Activated CD8-positive, alpha-beta memory T cell treated with anti-CD3 and anti-CD28 coated beads for 1 hour (primary cell): ENCODE results near the gene DIAPH3.

Source experiments
- DNase-seq, 2 donors: peaks; one replicate each; pipeline ENCODE4 v3.0.0-alpha.2; 2020; ENCODE audit warnings: low read depth in 1 of 2; ENCODE audit errors: extremely low read depth in 1 of 2

DIAPH3 gene

GRCh38 chr13:60158321-60158801, 5.4 kb downstream of the DIAPH3 start:
- no peak for DNase-seq

- DNase-seq, result no peak
Observed at GRCh38 chr13:60155978-60156377, 7.8 kb downstream of the DIAPH3 start.

- DNase-seq, result no peak
Observed at GRCh38 chr13:60152904-60153303, 10.8 kb downstream of the DIAPH3 start.

GRCh38 chr13:60152114-60152513, 11.6 kb downstream of the DIAPH3 start:
- no peak for DNase-seq

GRCh38 chr13:60150538-60150937, 13.2 kb downstream of the DIAPH3 start:
- DNase-seq, result no peak

GRCh38 chr13:60148918-60149317, 14.8 kb downstream of the DIAPH3 start:
- DNase-seq, result no peak

GRCh38 chr13:60147361-60147760, 16.4 kb downstream of the DIAPH3 start:
- no peak for DNase-seq

GRCh38 chr13:60146471-60146870, 17.3 kb downstream of the DIAPH3 start:
- DNase-seq, result no peak

- no peak for DNase-seq
Observed at GRCh38 chr13:60143775-60144174, 20.0 kb downstream of the DIAPH3 start.

- DNase-seq, result no peak
Observed at GRCh38 chr13:60139272-60139671, 24.5 kb downstream of the DIAPH3 start.

- no peak for DNase-seq
Observed at GRCh38 chr13:60138674-60139073, 25.1 kb downstream of the DIAPH3 start.

- no peak for DNase-seq
Observed at GRCh38 chr13:60137911-60138560, 25.7 kb downstream of the DIAPH3 start.

- DNase-seq, result no peak
Observed at GRCh38 chr13:60135344-60135743, 28.4 kb downstream of the DIAPH3 start.

- DNase-seq, result no peak
Observed at GRCh38 chr13:60134376-60134775, 29.4 kb downstream of the DIAPH3 start.

- DNase-seq, result no peak
Observed at GRCh38 chr13:60121337-60121687, 42.4 kb downstream of the DIAPH3 start.

GRCh38 chr13:60120617-60121336, 43.0 kb downstream of the DIAPH3 start:
- no peak for DNase-seq

- no peak for DNase-seq
Observed at GRCh38 chr13:60118696-60119400, 44.9 kb downstream of the DIAPH3 start.

- no peak for DNase-seq
Observed at GRCh38 chr13:60114499-60115028, 49.2 kb downstream of the DIAPH3 start.

- no peak for DNase-seq
Observed at GRCh38 chr13:60112771-60113170, 51.0 kb downstream of the DIAPH3 start.

- DNase-seq, result no peak
Observed at GRCh38 chr13:60111691-60112090, 52.0 kb downstream of the DIAPH3 start.

GRCh38 chr13:60109285-60109684, 54.4 kb downstream of the DIAPH3 start:
- DNase-seq, result no peak

GRCh38 chr13:60108589-60108988, 55.1 kb downstream of the DIAPH3 start:
- no peak for DNase-seq
